IMR-90 (cell line): ENCODE measurements around the gene FSTL5. TPM values are rescaled to one million over a fixed set of nuclear protein-coding genes. Genes with fewer than 3 reads are reported as not detected.

Experiments used
- ATAC-seq: fragments of 200-7000 bp; cut with Tn5 transposase; 2 replicates; pipeline ENCODE4 v1.9.1; 2020; ENCODE audit warnings: low read depth, mild to moderate bottlenecking, moderate library complexity
- BruUV-seq: library from RNA; stranded (reverse); fragments of 400-500 nt; replicated peaks from 2 replicates; lab custom pipeline; 2021; lab: Mats Ljungman, UMichigan
- CTCF ChIA-PET: fragments of 300-600 bp; formaldehyde crosslinking; extraction: SDS; loops from one replicate; lab custom pipeline; 2021; ENCODE audit warnings: antibody characterized with exemption; lab: Yijun Ruan, JAX
- POLR2A ChIA-PET: fragments of 300-600 bp; sonication (Branson Sonifier 250); formaldehyde crosslinking; loops from one replicate; lab custom pipeline; 2022; ENCODE audit warnings: antibody characterized with exemption; ENCODE audit not compliant: unreplicated experiment; lab: Charles Lee
- DNase-seq: peaks from one replicate; pipeline ENCODE4 v3.0.0; 2013
- H2AFZ ChIP-seq: replicated peaks from 2 replicates; pipeline ENCODE3; 2013; ENCODE audit warnings: low read length, mild to moderate bottlenecking; ENCODE audit not compliant: poor library complexity
- H2AK5ac ChIP-seq: 2 replicates; pipeline ENCODE4 v1.6.1; 2013; ENCODE audit warnings: low read depth, low read length, inconsistent platforms
- H2AK9ac ChIP-seq: replicated peaks from 2 replicates; pipeline ENCODE3; 2013; ENCODE audit warnings: mild to moderate bottlenecking, low read depth, low read length, moderate library complexity; ENCODE audit not compliant: poor library complexity
- H2BK120ac ChIP-seq: 2 replicates; pipeline ENCODE4 v1.6.1; 2013; ENCODE audit warnings: low read depth, low read length, inconsistent platforms
- H2BK15ac ChIP-seq: 3 replicates; pipeline ENCODE4 v1.6.1; 2013; ENCODE audit warnings: low read depth, low read length, inconsistent platforms
- H2BK20ac ChIP-seq: 2 replicates; pipeline ENCODE4 v1.6.1; 2013; ENCODE audit warnings: low read depth, mild to moderate bottlenecking, inconsistent platforms, low read length, moderate library complexity
- H2BK5ac ChIP-seq: 2 replicates; pipeline ENCODE4 v1.6.1; 2013; ENCODE audit warnings: mild to moderate bottlenecking, low read depth, low read length, inconsistent platforms; ENCODE audit not compliant: poor library complexity, severe bottlenecking
- H3K14ac ChIP-seq: replicated peaks from 2 replicates; pipeline ENCODE4 v1.6.1; 2013; ENCODE audit warnings: low read depth, low read length, inconsistent platforms
- H3K18ac ChIP-seq: 2 replicates; pipeline ENCODE4 v1.6.1; 2013; ENCODE audit warnings: low read depth, low read length, control low read depth
- H3K23ac ChIP-seq: 2 replicates; pipeline ENCODE4 v1.6.1; 2013; ENCODE audit warnings: low read depth, low read length, inconsistent platforms
- H3K27ac ChIP-seq: 2 replicates; pipeline ENCODE4 v1.5.1; 2013; ENCODE audit warnings: mild to moderate bottlenecking, control low read depth, low read length; ENCODE audit not compliant: insufficient read depth
- H3K27me3 ChIP-seq: 2 replicates; pipeline ENCODE4 v1.6.1; 2013; ENCODE audit warnings: low read length; ENCODE audit not compliant: control insufficient read depth, insufficient read depth
- H3K36me3 ChIP-seq: 2 replicates; pipeline ENCODE4 v1.6.1; 2013; ENCODE audit warnings: low read length, mixed read lengths; ENCODE audit not compliant: control insufficient read depth, insufficient read depth
- H3K4ac ChIP-seq: 2 replicates; pipeline ENCODE4 v1.6.1; 2013; ENCODE audit warnings: low read depth, low read length, inconsistent platforms
- H3K4me1 ChIP-seq: 2 replicates; pipeline ENCODE4 v1.6.1; 2013; ENCODE audit warnings: low read length, mixed read lengths; ENCODE audit not compliant: control insufficient read depth, insufficient read depth
- H3K4me2 ChIP-seq: 2 replicates; pipeline ENCODE4 v1.6.1; 2013; ENCODE audit warnings: low read depth, mild to moderate bottlenecking, control low read depth, low read length, moderate library complexity
- H3K4me3 ChIP-seq: 2 replicates; pipeline ENCODE4 v1.5.1; 2013; ENCODE audit warnings: low read depth, mild to moderate bottlenecking, control low read depth, low read length, moderate library complexity; ENCODE audit not compliant: insufficient read depth
- H3K56ac ChIP-seq: 2 replicates; pipeline ENCODE4 v1.6.1; 2013; ENCODE audit warnings: low read length, inconsistent platforms; ENCODE audit not compliant: insufficient read depth; ENCODE audit errors: extremely low read depth
- H3K79me1 ChIP-seq, 2 experiments: 2 replicates each; pipeline ENCODE4 v1.6.1; 2013; ENCODE audit warnings: low read length in 2 of 2, inconsistent platforms in 1 of 2, low read depth in 1 of 2
- H3K9ac ChIP-seq: 2 replicates; pipeline ENCODE4 v1.6.1; 2013; ENCODE audit warnings: low read depth, low read length, control low read depth
- H3K9me1 ChIP-seq: 2 replicates; pipeline ENCODE4 v1.6.1; 2013; ENCODE audit warnings: low read length, inconsistent platforms; ENCODE audit not compliant: insufficient read depth
- H3K9me3 ChIP-seq: 2 replicates; pipeline ENCODE4 v1.6.1; 2013; ENCODE audit warnings: low read length; ENCODE audit not compliant: control insufficient read depth, insufficient read depth
- H4K20me1 ChIP-seq: 2 replicates; pipeline ENCODE4 v1.6.1; 2013; ENCODE audit warnings: low read length, inconsistent platforms; ENCODE audit not compliant: insufficient read depth
- H4K5ac ChIP-seq: 2 replicates; pipeline ENCODE4 v1.6.1; 2013; ENCODE audit warnings: mild to moderate bottlenecking, low read depth, low read length, control low read depth
- H4K8ac ChIP-seq, 2 experiments: 2 replicates each; pipeline ENCODE4 v1.6.1; 2013; ENCODE audit warnings: low read depth in 2 of 2, low read length in 2 of 2, control low read depth in 1 of 2, inconsistent platforms in 1 of 2
- H4K91ac ChIP-seq: 2 replicates; pipeline ENCODE4 v1.6.1; 2013; ENCODE audit warnings: low read depth, low read length, inconsistent platforms; ENCODE audit not compliant: insufficient read depth
- BHLHE40 ChIP-seq: fragments of 150-350 bp; IDR thresholded peaks from 2 replicates; pipeline ENCODE4 v1.6.1; 2016; ENCODE audit warnings: mild to moderate bottlenecking, low read depth, low read length
- CEBPB ChIP-seq: IDR thresholded peaks from 2 replicates; pipeline ENCODE4 v1.6.1; 2012; ENCODE audit warnings: low read depth, low read length, improper control_type of control experiment
- CHD1 ChIP-seq: IDR thresholded peaks from 2 replicates; pipeline ENCODE4 v1.6.1; 2012; ENCODE audit warnings: low read depth, low read length, improper control_type of control experiment
- MAZ ChIP-seq: IDR thresholded peaks from 2 replicates; pipeline ENCODE4 v1.6.1; 2012; ENCODE audit warnings: low read depth, mild to moderate bottlenecking, low read length, improper control_type of control experiment, moderate library complexity, borderline replicate concordance
- NFE2L2 ChIP-seq: fragments of 150-350 bp; IDR thresholded peaks from 2 replicates; pipeline ENCODE4 v1.6.1; 2016; ENCODE audit warnings: low read depth, mild to moderate bottlenecking, low read length
- POLR2A ChIP-seq: IDR thresholded peaks from 2 replicates; pipeline ENCODE4 v1.6.1; 2012; ENCODE audit warnings: mild to moderate bottlenecking, low read depth, low read length
- RFX5 ChIP-seq: IDR thresholded peaks from 2 replicates; pipeline ENCODE4 v1.8.0; 2012; ENCODE audit warnings: low read depth, mild to moderate bottlenecking, low read length, moderate library complexity
- SMC3 ChIP-seq: fragments of 150-350 bp; IDR thresholded peaks from 2 replicates; pipeline ENCODE4 v1.6.1; 2016; ENCODE audit warnings: low read depth, mild to moderate bottlenecking, antibody characterized with exemption, low read length, moderate library complexity
- WGBS, 2 experiments: methylation state at CpG; one replicate each; pipeline versions ENCODE4 v1.1.5 to v1.1.7; 2013; ENCODE audit warnings: missing lambda C conversion rate in 2 of 2; ENCODE audit not compliant: insufficient read length in 1 of 2; ENCODE audit errors: extremely low coverage in 2 of 2; 5-methylcytosine and 5-hydroxymethylcytosine counted together
- dilution Hi-C: fragments of 300-500 bp; cut with HindIII; formaldehyde crosslinking; loops from one replicate; pipeline ENCODE4 v1.14.3; 2018; ENCODE audit warnings: low sequenced_read_pairs; ENCODE audit not compliant: unreplicated experiment
- in situ Hi-C: fragments of 300-500 bp; cut with MboI; formaldehyde crosslinking; loops from 3 replicates; pipeline ENCODE4 v1.14.3; 2019; ENCODE audit warnings: low sequenced_read_pairs, inconsistent platforms, mixed read lengths
- intact Hi-C: fragments of 100-400 bp; cut with micrococcal nuclease; formaldehyde crosslinking; loops from 2 replicates; pipeline ENCODE4 v1.10.0; 2022
- polyA plus RNA-seq, 3 experiments: library from polyadenylated mRNA; depleted of rRNA; stranded (reverse); fragments of >200 nt; gene quantifications; 2 replicates each; pipeline ENCODE4 v1.2.3, GENCODE V29; 2012; ENCODE audit warnings: low replicate concordance in 1 of 3
- total RNA-seq: library from RNA; depleted of rRNA; stranded (reverse); fragments of >200 nt; gene quantifications from 2 replicates; pipeline ENCODE4 v1.2.3, GENCODE V29; 2012

Gene FSTL5
- total and polyA plus RNA-seq, 2 of the 4 experiments (the other 2 are of a cell fraction) = under 0.01 TPM; not detected in 1

- H4K20me1 ChIP-seq = no peaks in the 10 kb centered on the region
- no peaks in the 10 kb centered on the region for H3K9me3 ChIP-seq
- in situ Hi-C loops (no loop called here), intact Hi-C loops (no loop called here), dilution Hi-C loops (no loop called here)
- H3K27me3 ChIP-seq = no peaks in the 10 kb centered on the region
- DNase-seq = no peak
- H3K23ac ChIP-seq = no peak overlapping the region
- H4K91ac ChIP-seq = no peak overlapping the region
- no peak overlapping the region for H3K9ac ChIP-seq
- no peak overlapping the region for H4K8ac ChIP-seq
- H3K14ac ChIP-seq = no peak overlapping the region
- H2AFZ ChIP-seq = no peak overlapping the region
- no peak overlapping the region for H3K18ac ChIP-seq
- H3K4me3 ChIP-seq = no peak overlapping the region
- H3K27ac ChIP-seq = no peak overlapping the region
- no peak overlapping the region for H2AK5ac ChIP-seq
- no peaks in the 10 kb centered on the region for H3K36me3 ChIP-seq
- H2BK5ac ChIP-seq = no peak overlapping the region
- no peak overlapping the region for H2BK20ac ChIP-seq
- no peak overlapping the region for H2BK120ac ChIP-seq
- H2BK15ac ChIP-seq = no peak overlapping the region
- no CpG with 5 or more reads among the region's 1 CpG for WGBS, 2 experiments
- H3K4me2 ChIP-seq = no peak overlapping the region
- no peak for ATAC-seq
- no peak overlapping the region for H3K4ac ChIP-seq
- CTCF ChIA-PET = no interaction called here
- H3K4me1 ChIP-seq = no peaks in the 10 kb centered on the region
- BruUV-seq = no TSS peak
- H3K56ac ChIP-seq = no peak overlapping the region
- POLR2A ChIA-PET = no interaction called here
- no peak overlapping the region for H2AK9ac ChIP-seq
- no peaks in the 10 kb centered on the region for H3K9me1 ChIP-seq
- H3K79me1 ChIP-seq = no peaks in the 10 kb centered on the region
- TF ChIP-seq CHD1 (no peak), POLR2A (no peak), MAZ (no peak), BHLHE40 (no peak), CEBPB (no peak), NFE2L2 (no peak), SMC3 (no peak), RFX5 (no peak)
- H4K5ac ChIP-seq = no peak overlapping the region
These were observed 269.8 kb downstream of the FSTL5 start for GRCh38 chr4:161894014-161894413.
